Measurements from ENCODE around the gene ERVW-1.
A peak's percentile ranks its signal among the peaks of the same experiment; 100 is the strongest.

ERVW-1 gene

DNA sequence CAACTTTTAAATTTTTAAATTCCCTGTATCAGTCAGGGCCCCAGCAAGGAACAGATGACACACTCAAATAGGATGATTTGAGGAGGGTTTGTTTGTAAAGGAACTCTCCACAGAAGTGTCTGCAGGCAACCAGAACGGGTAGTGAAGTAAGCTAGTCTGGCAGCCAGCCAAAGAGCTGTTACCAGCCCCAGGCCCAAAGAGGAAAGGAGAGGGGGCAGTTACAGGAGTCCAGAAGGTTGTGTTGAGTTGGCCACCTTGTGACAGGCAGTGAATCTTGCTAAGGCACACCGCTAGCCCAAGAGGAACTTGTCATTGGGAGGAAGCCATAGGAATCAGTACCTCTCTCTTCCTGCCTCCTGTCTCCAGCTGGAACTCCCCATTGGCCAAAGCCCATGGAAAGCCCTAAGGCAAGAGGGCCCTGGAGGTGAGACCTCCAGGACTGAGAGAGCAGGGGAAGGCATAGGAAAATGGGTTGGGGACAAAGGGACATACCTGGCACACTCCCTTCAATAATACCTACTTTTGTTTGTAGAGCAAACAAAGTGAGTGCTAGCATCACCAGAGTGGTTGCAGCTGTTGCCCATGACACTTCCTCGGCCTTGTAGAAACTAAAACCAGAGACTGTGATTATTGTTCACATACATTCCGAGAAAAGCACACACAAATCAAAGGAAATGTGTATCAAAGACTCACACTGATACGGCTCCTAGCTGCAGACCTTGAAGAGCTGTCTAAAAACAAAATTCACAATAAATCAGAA is 55.9 kb downstream of the ERVW-1 start:
- DNase-seq: peak; percentile 100
